ENCODE data around the gene KIF11. TPM values are rescaled to one million over a fixed set of nuclear protein-coding genes. Genes with fewer than 3 reads are reported as not detected.

KIF11 gene
- total and polyA plus RNA-seq, 2 experiments from 2014 or later, result 26.1 to 56.7 TPM

GRCh38 chr10:92678206-92678605, 85.3 kb downstream of the KIF11 start (continued):
- TF ChIP-seq ZNF331 (CRISPR knock-in tag; IDR thresholded peaks at IDR 0.05; ENCODE audit: low read depth), result no peak
- TF ChIP-seq STAT1 (IDR thresholded peaks at IDR 0.05; ENCODE audit: unreplicated experiment), result no peak
- TF ChIP-seq CTCF (conservative IDR thresholded peaks at IDR 0.05; ENCODE audit: low read depth in 2 of 2), result no peak
- TF ChIP-seq, protein P1, sequence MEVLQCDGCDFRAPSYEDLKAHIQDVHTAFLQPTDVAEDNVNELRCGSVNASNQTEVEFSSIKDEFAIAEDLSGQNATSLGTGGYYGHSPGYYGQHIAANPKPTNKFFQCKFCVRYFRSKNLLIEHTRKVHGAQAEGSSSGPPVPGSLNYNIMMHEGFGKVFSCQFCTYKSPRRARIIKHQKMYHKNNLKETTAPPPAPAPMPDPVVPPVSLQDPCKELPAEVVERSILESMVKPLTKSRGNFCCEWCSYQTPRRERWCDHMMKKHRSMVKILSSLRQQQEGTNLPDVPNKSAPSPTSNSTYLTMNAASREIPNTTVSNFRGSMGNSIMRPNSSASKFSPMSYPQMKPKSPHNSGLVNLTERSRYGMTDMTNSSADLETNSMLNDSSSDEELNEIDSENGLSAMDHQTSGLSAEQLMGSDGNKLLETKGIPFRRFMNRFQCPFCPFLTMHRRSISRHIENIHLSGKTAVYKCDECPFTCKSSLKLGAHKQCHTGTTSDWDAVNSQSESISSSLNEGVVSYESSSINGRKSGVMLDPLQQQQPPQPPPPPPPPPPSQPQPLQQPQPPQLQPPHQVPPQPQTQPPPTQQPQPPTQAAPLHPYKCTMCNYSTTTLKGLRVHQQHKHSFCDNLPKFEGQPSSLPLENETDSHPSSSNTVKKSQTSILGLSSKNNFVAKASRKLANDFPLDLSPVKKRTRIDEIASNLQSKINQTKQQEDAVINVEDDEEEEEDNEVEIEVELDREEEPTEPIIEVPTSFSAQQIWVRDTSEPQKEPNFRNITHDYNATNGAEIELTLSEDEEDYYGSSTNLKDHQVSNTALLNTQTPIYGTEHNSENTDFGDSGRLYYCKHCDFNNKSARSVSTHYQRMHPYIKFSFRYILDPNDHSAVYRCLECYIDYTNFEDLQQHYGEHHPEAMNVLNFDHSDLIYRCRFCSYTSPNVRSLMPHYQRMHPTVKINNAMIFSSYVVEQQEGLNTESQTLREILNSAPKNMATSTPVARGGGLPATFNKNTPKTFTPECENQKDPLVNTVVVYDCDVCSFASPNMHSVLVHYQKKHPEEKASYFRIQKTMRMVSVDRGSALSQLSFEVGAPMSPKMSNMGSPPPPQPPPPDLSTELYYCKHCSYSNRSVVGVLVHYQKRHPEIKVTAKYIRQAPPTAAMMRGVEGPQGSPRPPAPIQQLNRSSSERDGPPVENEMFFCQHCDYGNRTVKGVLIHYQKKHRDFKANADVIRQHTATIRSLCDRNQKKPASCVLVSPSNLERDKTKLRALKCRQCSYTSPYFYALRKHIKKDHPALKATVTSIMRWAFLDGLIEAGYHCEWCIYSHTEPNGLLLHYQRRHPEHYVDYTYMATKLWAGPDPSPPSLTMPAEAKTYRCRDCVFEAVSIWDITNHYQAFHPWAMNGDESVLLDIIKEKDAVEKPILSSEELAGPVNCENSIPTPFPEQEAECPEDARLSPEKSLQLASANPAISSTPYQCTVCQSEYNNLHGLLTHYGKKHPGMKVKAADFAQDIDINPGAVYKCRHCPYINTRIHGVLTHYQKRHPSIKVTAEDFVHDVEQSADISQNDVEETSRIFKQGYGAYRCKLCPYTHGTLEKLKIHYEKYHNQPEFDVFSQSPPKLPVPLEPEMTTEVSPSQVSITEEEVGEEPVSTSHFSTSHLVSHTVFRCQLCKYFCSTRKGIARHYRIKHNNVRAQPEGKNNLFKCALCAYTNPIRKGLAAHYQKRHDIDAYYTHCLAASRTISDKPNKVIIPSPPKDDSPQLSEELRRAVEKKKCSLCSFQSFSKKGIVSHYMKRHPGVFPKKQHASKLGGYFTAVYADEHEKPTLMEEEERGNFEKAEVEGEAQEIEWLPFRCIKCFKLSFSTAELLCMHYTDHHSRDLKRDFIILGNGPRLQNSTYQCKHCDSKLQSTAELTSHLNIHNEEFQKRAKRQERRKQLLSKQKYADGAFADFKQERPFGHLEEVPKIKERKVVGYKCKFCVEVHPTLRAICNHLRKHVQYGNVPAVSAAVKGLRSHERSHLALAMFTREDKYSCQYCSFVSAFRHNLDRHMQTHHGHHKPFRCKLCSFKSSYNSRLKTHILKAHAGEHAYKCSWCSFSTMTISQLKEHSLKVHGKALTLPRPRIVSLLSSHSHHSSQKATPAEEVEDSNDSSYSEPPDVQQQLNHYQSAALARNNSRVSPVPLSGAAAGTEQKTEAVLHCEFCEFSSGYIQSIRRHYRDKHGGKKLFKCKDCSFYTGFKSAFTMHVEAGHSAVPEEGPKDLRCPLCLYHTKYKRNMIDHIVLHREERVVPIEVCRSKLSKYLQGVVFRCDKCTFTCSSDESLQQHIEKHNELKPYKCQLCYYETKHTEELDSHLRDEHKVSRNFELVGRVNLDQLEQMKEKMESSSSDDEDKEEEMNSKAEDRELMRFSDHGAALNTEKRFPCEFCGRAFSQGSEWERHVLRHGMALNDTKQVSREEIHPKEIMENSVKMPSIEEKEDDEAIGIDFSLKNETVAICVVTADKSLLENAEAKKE (CRISPR knock-in tag; IDR thresholded peaks at IDR 0.05), result no peak

DNA sequence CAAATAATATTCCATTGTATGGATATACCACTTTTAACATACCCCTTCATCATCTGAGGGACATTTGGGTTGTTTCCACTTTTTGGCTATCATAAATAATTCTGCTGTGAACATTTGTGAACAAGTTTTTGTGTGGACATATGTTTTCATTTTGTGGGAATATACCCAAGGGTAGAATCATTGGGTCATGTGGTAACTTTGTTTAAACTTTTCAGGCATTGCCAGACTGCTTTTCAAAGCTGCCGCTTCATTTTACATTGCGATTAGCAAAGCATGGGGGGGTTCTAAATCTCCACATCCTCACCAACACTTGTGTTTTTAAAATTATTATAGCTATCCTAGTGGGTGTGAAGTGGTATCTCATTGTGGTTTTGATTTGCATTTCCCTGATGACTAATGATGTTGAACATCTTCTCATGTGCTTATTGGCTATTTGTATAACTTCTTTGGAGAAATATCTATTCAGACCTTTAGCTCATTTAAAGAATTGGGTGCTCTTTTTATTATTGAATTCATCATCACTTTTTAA, 88.4 kb downstream of the KIF11 start:
- Histone ChIP-seq H3K79me2 (replicated peaks; ENCODE audit: insufficient read depth) (no peaks in the 10 kb centered on the region), H3F3A (replicated peaks; ENCODE audit: low read depth) (no peaks in the 10 kb centered on the region), H3K27ac (ENCODE audit: low read depth) (no peak overlapping the region), H3K36me3 (ENCODE audit: insufficient read depth) (no peaks in the 10 kb centered on the region), H3K4me1 (ENCODE audit: insufficient read depth) (no peaks in the 10 kb centered on the region), H3K4me3 (no peak overlapping the region), H3K9me2 (ENCODE audit: insufficient read depth) (0 out of 2 replicates have a peak, but pooled peaks cover 3% of the 10 kb centered on the region), H3K4me2 (no peak overlapping the region), H3K27me3 (ENCODE audit: insufficient read depth) (peaks cover 17% of the 10 kb centered on the region), H2AFZ (no peak overlapping the region), H4K20me1 (replicated peaks; ENCODE audit: insufficient read depth) (no peaks in the 10 kb centered on the region)
- no peak overlapping the region for H3K27ac Mint-ChIP-seq
- DNase-seq (ENCODE audit: low spot score) (no peak), ATAC-seq (no peak)
- H3K4me1 Mint-ChIP-seq, result no peaks in the 10 kb centered on the region
- H3K36me3 Mint-ChIP-seq (ENCODE audit: low read depth), result peaks cover 4% of the 10 kb centered on the region; the same call in 2 of the 3 replicates
- H3K9me3 Mint-ChIP-seq, result peaks cover 19% of the 10 kb centered on the region; the same call in 2 of the 3 replicates
- peaks cover 6% of the 10 kb centered on the region for H3K27me3 Mint-ChIP-seq (ENCODE audit: insufficient read depth, low read depth, poor library complexity)
- no peak overlapping the region for H3K4me3 Mint-ChIP-seq
- TF ChIP-seq NANOG (IDR thresholded peaks at IDR 0.05; ENCODE audit: borderline replicate concordance) (no peak), ZNF114 (CRISPR knock-in tag; IDR thresholded peaks at IDR 0.05) (no peak), EZH2 (IDR thresholded peaks at IDR 0.05; ENCODE audit: low read depth, unreplicated experiment) (no peak)
- TF ChIP-seq, protein P1 (CRISPR knock-in tag; IDR thresholded peaks at IDR 0.05), result no peak

Data from GM23338 (cell line).